Amniotic stem cell (primary cell): ENCODE results near the gene NLGN2.

Source experiments
- DNase-seq: peaks from one replicate; lab custom pipeline; 2025; lab: John Stamatoyannopoulos, UW

The NLGN2 gene

GRCh38 chr17:7466318-7466638 is 58.6 kb downstream of the NLGN2 start:
- DNase-seq, result no peak

- DNase-seq, result no peak
These were observed 59.1 kb downstream of the NLGN2 start for GRCh38 chr17:7466639-7467341.

GRCh38 chr17:7467498-7467897 is 59.9 kb downstream of the NLGN2 start:
- DNase-seq, result no peak

GRCh38 chr17:7468290-7468689 is 60.6 kb downstream of the NLGN2 start:
- DNase-seq, result no peak

GRCh38 chr17:7468804-7469389 is 61.3 kb downstream of the NLGN2 start:
- DNase-seq, result no peak
